ENCODE data around the gene PPP1R8. TPM values are rescaled to one million over a fixed set of nuclear protein-coding genes. Genes with fewer than 3 reads are reported as not detected.

The PPP1R8 gene
- total RNA-seq (2022; extraction: Qiagen RNA extraction): 33.8 to 42.2 TPM (median 39.2 TPM) in 5 replicates

DNA sequence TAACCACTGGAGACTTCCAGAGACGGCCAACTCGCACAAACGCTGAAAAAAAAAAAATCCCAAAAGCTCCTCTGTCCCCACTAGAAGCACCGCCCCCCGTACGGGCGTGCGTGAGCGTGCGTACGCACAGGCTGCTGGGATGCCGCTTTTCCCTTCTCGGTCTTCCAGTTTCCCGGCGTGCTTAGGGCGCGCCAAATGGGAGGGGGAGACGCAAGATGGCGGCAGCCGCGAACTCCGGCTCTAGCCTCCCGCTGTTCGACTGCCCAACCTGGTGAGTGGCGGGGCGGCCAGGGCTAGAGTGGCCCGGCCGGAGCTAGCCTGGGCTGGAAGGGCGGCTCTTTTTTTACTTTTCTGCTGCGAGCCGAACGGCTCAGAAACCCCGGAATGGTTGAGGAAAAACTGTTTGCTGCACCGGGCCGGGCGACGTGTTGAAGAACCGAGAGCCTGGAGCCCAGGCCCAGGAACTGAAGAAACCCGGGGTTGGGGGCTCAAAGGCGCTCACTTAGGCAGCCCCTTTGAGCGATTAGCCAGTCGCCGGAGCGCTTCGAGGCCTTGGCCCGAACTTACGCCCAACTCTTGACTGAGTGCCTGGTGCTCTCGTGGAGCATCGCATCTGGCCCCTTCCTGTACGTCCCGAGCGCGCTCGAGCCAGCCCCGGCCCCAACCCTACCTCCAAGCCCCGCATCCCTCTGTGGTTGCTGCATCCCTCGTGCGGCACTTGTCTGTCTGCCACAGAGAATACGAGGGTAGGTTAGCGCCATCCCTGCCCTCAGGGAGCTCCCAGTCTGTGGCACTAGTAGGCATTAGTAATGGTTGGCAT, at the start of gene PPP1R8:
PPP1R8 (plus strand) TSS at position 162 of the 820 bp plus-strand sequence; CDS start at position 216, 54 bp downstream.

DNA sequence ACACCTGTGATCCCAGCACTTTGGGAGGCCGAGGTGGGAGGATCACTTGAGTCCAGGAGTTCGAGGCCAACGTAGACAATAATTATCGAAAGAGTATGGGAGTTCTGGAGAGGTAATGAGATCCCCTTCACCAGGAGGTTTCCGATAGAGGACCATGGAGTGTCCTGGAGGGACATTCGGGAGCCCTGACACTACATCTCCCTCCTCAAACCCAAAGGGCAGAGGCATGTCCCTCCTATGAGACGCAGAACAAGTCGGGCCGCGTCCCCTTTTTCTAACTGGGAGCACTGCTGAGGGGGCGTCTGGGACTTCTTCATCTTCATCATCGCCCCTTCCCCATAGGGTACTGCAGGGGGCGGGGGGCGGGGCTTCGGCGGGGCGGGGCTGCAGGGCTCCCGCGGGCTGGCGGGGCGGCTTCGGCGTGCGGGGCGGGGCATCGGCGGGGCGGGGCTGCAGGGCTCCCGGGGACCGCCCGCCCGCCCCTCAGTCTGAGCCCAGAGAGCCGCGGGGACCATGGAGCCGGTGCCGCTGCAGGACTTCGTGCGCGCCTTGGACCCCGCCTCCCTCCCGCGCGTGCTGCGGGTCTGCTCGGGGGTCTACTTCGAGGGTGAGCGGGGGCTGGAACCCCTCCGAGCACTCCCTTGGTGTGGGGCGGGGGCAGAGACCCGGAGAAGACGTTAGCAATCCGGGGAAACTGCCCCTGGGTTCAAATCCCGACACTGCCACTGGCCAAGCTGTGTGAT, 41.6 kb downstream of the PPP1R8 start, which contains the start of gene THEMIS2:
THEMIS2 (plus strand) TSS at position 486 of the 743 bp plus-strand sequence; CDS start at position 514, 28 bp downstream.

Other genes with a start within 250 kb of the PPP1R8 start
- 13.7 to 21.3 TPM (median 18.2 TPM) in 5 replicates for gene AHDC1, start 226.6 kb upstream of the PPP1R8 start, total RNA-seq (2022; extraction: Qiagen RNA extraction)
- gene FGR, start 195.6 kb upstream of the PPP1R8 start, total RNA-seq (2022; extraction: Qiagen RNA extraction): 0.05 to 0.06 TPM in 2 of 5 replicates, not detected in the others
- gene IFI6, start 158.6 kb upstream of the PPP1R8 start, total RNA-seq (2022; extraction: Qiagen RNA extraction): 9.5 to 15.9 TPM (median 13.2 TPM) in 5 replicates
- gene FAM76A, start 104.8 kb upstream of the PPP1R8 start, total RNA-seq (2022; extraction: Qiagen RNA extraction): 5.0 to 6.2 TPM (median 5.3 TPM) in 5 replicates
- 8.1 to 9.8 TPM (median 9.5 TPM) in 5 replicates for gene STX12, start 57.6 kb upstream of the PPP1R8 start, total RNA-seq (2022; extraction: Qiagen RNA extraction)
- 0.67 to 1.2 TPM (median 0.76 TPM) in 5 replicates for gene THEMIS2, start 41.8 kb downstream of the PPP1R8 start, total RNA-seq (2022; extraction: Qiagen RNA extraction)
- gene RPA2, start 83.8 kb downstream of the PPP1R8 start, total RNA-seq (2022; extraction: Qiagen RNA extraction): 37.1 to 42.8 TPM (median 38.4 TPM) in 5 replicates
- gene SMPDL3B, start 104.2 kb downstream of the PPP1R8 start, total RNA-seq (2022; extraction: Qiagen RNA extraction): 0.88 to 1.4 TPM (median 1.1 TPM) in 5 replicates
- gene XKR8, start 129.2 kb downstream of the PPP1R8 start, total RNA-seq (2022; extraction: Qiagen RNA extraction): 4.4 to 6.5 TPM (median 6.1 TPM) in 5 replicates